ENCODE data around the gene IL22RA1.
A peak's percentile ranks its signal among the peaks of the same experiment; 100 is the strongest.

IL22RA1 gene

GRCh38 chr1:24167008-24167407, 24.1 kb upstream of the IL22RA1 start:
- no peak for DNase-seq (ENCODE audit: low read depth)

DNA sequence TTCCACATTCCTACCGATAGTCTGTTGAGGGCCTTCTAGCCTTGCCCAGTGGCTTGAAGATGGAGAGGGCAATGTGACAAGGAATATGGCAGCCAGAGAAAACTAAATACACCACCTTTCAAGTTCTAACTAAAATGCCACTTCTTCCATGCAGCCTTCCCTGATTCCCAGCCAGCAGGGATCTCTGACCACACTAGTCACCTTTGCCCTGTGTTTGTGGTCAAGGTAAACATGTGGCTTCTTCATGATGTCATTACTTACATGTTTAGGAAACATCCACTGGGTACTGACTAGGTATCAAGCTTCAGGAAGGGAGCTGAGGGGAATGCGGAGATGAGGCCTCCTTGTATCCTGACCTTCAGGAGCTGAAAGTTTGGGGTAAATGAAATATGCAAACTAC, 22.6 kb upstream of the IL22RA1 start:
- DNase-seq (ENCODE audit: low read depth) = no peak

DNA sequence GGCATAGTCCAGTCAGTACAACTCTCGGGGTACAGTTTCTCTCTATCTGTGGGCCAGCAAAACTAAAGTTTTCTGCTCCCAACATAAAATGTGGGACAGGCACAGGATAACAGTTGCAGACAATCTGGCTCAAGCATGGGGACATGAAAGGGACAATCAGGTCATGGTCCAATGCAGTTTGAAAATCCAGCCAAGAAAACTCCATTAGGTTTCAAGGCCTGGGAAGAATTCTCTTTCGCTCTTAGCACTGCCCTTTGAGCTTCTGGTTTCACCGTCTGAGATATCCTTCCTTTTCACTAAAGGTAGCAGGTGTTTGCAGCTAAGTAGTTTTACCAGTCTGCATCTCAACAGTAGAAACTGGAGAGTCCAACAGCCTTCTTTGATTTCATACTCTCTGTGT, 21.1 kb upstream of the IL22RA1 start:
- no peak for DNase-seq (ENCODE audit: low read depth)

- DNase-seq (ENCODE audit: low read depth) = no peak
Observed at GRCh38 chr1:24162201-24162600, 19.3 kb upstream of the IL22RA1 start.

DNA sequence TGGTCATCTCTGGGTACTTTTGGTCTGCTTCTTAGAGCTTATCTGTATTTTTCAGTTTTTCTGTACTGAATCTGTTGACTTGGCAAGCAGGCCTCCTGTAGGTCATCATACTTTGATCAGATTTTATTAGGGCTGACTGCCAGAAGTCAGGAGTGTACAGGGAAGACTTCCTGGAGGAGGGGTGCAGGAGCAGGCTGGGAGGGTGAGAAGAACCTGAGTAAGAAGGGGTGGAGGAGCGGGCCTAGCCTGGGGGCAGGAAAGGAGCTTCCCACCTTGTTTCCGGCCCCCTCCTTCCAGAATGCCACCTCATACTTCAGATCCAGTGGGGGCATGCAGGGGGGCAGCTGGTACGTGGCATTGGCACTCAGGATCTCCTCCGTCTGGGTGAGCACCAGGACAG, 18.3 kb upstream of the IL22RA1 start:
- no peak for DNase-seq (ENCODE audit: low read depth)

- no peak for DNase-seq (ENCODE audit: low read depth)
Observed at GRCh38 chr1:24159366-24159765, 16.4 kb upstream of the IL22RA1 start.

GRCh38 chr1:24157918-24158481, 15.1 kb upstream of the IL22RA1 start:
- no peak for DNase-seq (ENCODE audit: low read depth)

DNA sequence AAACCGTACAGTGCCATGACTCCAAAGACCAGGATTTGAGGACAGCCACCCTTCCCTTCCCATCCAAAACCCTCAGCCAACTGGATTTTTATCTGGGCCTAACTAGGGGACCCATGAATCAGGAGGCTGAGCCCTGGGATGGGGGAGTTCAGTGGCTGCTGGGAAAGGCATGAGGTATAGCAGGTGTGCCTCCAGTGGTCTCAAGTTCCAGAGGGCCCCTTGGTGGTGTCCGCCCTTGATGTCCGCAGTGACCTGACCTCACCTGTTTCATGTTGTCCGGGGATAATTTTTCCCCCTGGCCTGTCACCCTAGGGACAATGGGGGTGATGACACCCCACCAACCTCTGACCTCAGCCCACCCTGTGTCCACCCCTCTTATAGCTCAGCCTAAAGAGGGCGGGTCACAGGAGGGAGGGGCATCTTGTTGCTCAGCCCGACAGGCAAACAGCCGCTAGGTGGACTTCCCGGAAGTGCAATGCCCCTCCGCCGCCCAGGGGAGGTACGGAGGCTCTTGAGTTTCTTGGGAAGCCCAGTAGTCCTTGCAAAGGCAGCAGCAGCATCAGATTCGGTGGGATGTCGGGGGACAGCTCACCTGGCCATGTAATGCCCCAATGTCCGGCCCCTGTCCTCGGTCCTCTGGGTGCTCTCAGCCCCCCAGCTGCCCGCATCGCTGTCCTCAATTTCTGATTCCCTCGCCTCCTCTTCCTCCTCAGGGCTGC, 13.8 kb upstream of the IL22RA1 start:
- no peak for DNase-seq (ENCODE audit: low read depth)

DNA sequence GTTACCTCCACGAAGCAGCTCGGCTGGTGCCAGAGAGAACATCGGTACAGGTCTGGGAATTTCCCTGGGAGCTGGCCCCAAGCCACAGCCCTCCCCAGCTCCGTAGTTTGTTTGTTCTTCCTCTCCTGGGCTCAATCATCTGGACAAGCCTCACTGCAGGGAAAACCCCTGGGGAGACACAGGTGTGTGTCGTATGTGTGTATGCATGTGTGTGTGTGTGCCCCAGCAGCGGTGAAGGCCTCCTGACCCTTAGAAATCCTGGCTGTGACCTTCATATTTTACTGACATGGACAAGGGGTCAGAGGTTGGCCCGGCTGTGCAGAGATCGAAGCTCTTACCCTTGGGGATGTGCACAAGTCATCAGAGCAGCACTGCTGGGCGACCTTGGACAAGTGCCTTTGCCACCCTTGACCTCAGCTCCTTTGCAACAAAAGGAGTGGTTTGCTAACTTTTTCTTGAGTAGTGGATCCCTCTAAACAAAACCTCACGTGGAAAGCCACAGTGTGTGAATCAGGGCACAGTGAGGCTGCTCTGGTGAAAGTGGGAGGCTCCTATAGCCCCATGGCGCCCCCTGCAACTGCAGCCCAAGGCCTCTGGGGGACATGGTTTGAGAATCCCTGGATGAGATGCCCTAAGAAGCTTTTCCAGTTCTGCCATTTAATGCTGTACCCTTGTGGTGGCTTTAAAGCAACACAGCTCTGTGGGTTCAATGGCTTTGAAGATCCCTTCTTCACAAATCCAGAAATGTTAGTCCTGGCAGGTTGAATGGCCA, 12.3 kb upstream of the IL22RA1 start:
- DNase-seq (ENCODE audit: low read depth) = no peak

- DNase-seq (ENCODE audit: low read depth) = no peak
Observed at GRCh38 chr1:24154215-24154614, 11.3 kb upstream of the IL22RA1 start.

DNA sequence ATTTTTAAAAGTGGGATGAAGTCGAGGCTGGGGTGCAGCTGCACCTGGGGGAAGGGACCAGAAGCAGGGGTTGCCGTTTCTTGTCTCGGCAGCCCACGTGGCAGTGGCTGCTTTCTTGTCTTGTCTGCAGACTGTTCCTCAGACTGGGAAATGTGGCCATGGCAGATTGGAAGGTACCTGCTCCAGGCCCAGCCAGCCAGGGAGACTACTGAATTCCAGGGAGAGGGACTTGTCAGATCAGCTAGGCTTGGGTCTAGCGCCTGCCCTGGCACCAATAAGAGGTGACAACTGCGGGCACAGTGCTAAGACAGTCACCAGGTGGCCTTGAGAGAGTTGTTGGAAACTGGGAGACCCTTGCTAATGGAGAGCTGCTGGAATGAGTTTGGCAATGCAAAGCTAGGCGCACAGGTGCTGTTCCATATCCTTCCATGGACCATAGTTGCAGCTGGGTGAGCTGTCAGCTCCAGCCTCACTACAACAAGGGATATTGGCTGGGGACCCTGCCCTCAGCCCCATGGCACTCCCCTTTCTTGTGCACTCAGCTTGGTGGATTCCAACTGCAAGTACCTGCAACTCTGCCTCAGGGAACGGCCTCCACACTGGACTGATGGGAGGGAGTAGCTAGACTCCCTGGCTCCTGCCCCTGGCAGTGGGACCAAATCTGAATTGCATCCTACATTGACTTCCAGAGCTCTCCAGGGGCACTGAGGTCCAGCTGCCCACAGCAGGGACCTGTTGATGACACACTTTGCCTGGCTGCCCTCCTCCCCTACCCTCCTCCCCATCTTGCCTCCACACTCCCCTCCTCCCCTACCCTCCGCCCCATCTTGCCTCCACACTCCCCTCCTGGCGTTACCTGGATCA, 9.9 kb upstream of the IL22RA1 start:
- no peak for DNase-seq (ENCODE audit: low read depth)

DNA sequence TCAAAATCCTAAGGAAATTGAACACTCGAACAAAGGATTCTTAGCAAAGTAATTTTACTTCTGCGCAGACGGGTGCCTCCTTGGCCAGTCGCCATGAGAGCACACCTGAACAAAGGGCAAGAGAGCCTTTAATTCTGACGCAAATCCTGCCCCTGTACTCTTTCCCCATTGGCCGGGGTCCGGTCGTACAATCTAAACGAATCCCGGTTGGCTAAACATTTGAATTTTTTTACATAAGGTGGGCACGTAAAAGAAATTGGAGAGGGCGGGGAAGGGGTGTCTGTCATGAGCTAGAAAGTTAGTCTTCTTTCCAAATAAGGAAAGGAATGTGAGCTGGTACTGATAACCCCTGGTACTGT, 8.2 kb upstream of the IL22RA1 start:
- DNase-seq (ENCODE audit: low read depth) = no peak

DNA sequence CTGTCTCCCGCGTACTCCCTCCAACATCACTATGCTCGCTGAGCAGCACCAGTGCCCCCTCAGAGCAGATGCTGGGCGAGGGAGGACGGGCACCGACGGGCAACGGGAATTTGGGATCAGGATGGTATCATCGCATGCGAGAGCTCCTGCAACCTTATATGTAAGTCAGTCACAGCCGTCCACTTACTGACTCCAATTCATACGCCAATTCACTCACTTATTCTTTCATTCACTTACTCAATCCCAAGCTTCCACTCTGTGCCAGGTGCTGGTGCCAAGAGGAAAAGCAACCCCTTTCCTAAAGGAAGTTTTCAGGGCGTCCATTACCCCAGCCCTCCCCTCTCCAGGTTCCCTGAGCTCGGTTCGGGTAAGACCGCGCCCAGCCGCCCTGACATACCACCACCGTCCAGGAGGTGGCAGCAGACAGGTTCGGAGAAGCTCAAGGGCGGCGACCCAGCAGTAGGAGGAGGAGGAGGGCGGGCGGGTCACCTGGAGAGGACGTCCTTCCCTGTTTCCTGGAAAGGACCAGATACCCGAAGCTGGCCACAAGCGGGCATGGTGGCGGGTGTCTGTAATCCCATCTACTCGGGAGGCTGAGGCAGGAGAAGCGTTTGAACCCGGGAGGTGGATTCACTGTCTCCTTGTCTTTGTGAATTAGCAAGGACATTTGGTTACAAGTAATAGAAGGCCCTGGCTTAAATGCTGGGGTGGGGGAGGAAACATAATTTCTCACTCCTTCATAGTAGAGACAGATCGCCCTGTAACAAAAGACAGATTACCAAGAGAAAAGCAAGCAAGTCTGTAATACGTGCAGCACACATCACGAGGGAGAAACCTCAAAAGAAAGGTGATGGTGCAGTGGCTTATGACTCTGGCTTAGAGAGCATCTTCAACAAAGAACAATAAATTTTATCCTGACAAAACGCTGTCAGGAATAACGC, 7.6 kb upstream of the IL22RA1 start:
- peak; percentile 46 for DNase-seq (ENCODE audit: low read depth)

DNA sequence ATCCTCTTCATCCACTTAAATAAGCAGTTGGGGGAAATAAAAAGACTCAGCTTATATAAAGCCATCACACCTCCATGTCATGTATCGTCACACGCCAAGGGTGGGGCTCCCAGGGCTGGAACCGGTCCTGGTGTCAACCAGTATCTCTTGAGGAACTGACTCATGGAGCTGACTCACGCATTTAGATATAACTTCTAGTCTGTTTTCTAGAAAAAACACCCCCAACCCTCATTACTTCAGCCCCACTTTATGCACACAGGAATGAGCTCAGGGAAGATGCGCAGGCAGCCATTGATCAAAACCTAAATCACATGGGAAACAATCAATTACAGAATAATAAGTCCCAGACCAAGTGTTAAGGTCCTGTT, 6.9 kb upstream of the IL22RA1 start:
- DNase-seq (ENCODE audit: low read depth) = peak; percentile 42

DNA sequence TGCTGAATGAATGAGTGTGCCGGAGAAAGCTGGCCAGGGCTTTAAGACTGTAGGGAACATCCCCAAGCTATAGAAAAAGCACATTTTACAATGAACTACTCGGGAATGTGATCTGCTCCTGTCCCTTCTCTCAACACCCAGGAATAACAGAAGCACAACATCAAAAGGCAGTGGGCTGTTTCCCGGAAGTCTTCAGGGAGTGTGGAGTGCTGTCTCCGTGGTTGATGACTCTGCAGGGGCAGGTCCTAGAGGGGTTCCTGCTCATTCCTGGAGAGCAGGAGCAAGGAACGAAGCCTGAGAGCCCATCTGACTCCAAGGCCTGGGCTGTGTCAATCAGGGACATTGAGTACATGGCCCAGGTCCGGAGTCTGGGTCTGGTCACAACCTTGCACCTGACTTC, 4.9 kb upstream of the IL22RA1 start:
- DNase-seq (ENCODE audit: low read depth) = no peak

DNA sequence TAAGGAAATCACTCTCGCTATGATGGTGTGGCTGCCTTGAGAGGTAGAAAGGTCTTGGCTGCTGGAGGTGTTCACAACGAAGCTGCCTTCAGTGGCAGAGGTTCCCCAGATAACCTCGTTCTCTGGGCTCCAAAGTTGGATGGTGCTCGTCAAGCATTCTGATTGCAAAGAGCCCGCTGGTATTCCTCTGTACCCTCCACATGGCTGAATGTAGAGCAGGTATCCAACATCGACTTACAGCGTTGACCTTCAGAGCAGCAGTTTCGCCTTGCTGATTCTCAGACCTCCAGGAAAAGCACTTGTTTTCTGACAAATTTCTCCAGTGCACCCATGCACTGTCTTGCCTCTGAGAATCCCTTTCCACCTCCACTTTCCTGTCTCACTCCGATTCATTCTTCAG, 4.3 kb upstream of the IL22RA1 start:
- no peak for DNase-seq (ENCODE audit: low read depth)

GRCh38 chr1:24141311-24141997, 1.5 kb downstream of the IL22RA1 start:
- DNase-seq (ENCODE audit: low read depth) = no peak

GRCh38 chr1:24140741-24141181, 2.2 kb downstream of the IL22RA1 start:
- no peak for DNase-seq (ENCODE audit: low read depth)

DNA sequence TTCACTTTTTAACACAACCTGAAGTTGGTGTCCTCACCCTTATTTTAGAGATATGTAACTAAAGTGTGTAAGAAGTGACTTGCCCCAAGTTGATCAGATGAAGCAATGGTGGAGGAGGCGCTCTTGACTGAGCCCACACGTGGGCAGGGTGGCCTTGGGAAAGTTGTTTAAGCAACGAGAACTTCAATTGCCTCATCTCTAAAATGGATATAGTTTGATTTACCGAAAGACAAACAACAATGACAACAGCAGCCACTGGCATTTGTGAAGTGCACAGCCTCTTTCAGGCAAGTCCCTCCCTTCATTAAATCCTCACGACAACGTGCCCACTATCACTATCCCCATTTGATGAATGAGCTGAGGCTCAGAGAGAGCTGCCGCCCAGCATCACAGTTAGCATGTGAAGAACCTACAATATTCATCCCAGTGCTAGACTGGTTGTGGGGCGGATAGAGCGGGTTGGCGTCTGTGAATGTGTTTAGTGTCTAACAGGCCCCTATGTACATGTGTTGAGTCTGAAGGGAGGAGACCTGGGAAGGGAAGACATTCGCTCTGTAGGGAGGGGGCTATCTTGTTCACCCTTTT, 3.0 kb downstream of the IL22RA1 start:
- DNase-seq (ENCODE audit: low read depth) = no peak

- DNase-seq (ENCODE audit: low read depth) = no peak
Observed at GRCh38 chr1:24139222-24139489, 3.8 kb downstream of the IL22RA1 start.
